ENCODE results near the gene DLGAP1.

DLGAP1 gene

DNA sequence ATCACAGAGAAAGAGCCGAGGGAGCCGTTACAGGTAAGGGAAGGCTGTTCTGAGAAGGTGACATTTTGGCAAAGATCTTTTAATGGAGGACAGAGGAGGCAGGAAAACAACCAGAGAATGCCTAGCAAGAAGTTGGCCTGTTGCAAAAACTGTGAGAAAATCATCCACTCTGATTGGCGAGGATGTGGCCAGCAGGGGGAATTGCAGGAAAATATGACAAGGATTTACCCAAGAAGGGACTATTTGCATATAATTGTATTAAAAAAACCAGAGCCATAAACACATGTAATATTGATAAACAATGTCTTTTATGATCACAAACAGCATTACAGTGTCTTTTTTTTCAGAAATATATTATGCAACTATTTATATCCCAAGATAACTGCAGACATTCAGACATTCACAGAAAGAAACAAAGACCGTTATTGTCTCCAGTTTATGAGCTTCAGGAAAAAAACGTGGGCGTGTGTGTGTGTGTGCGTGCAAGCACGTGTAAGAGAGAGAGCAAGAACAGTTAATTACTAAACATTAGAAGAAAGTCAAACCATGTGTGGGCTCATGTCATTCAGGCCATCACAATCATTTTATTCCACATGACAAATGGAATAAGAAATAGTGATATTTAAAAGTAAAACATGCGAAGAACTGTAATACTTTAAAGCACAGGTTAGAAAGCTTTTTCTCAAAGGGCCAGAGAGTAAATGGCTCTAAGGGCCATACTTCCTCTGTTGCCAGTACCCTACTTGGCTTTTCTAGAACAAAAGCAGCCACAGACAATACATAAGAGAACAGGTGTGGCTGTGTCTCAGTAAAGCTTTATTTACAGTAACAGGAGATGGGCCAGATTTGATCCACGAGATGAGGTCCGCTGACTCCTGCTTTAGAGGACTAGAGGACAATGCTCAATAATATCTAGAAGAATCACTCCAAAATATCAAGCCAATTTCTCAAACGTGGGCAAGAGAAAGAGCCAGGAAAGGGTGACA, 324.1 kb downstream of the DLGAP1 start:
- TF ChIP-seq, protein P1, sequence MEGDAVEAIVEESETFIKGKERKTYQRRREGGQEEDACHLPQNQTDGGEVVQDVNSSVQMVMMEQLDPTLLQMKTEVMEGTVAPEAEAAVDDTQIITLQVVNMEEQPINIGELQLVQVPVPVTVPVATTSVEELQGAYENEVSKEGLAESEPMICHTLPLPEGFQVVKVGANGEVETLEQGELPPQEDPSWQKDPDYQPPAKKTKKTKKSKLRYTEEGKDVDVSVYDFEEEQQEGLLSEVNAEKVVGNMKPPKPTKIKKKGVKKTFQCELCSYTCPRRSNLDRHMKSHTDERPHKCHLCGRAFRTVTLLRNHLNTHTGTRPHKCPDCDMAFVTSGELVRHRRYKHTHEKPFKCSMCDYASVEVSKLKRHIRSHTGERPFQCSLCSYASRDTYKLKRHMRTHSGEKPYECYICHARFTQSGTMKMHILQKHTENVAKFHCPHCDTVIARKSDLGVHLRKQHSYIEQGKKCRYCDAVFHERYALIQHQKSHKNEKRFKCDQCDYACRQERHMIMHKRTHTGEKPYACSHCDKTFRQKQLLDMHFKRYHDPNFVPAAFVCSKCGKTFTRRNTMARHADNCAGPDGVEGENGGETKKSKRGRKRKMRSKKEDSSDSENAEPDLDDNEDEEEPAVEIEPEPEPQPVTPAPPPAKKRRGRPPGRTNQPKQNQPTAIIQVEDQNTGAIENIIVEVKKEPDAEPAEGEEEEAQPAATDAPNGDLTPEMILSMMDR (IDR thresholded peaks at IDR 0.05; ENCODE audit: insufficient read depth, low read length, poor library complexity, severe bottlenecking), result no peak
- DNase-seq (ENCODE audit: extremely low read depth, insufficient read length), result no peak
- H3K36me3 ChIP-seq (ENCODE audit: control insufficient read depth, insufficient read depth, low read length), result no peaks in the 10 kb centered on the region
- H3K27me3 ChIP-seq (replicated peaks; ENCODE audit: control insufficient read depth, insufficient read depth, low read length), result no peaks in the 10 kb centered on the region
- no peak overlapping the region for H3K4me3 ChIP-seq (replicated peaks; ENCODE audit: low read depth, low read length)

DNA sequence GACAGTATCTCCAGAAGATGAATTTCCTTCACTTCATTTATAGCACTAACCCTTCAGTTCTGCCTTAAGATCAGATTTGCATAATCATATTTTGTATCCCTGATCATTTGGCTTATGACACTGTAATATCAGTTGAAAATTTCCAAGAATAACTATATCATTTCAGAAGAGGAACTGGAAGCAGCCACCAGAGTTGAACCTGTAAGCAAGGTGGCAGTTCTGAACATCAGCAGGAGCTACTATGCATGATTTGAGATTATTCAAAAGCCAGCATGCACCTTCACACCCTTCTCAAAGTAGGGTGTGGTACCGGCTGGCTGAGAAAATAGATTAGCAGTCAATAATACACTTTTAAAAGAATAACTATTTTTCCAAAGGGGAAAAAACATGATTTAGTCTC, 328.2 kb downstream of the DLGAP1 start:
- H3K27me3 ChIP-seq (replicated peaks; ENCODE audit: control insufficient read depth, insufficient read depth, low read length), result no peaks in the 10 kb centered on the region

DNA sequence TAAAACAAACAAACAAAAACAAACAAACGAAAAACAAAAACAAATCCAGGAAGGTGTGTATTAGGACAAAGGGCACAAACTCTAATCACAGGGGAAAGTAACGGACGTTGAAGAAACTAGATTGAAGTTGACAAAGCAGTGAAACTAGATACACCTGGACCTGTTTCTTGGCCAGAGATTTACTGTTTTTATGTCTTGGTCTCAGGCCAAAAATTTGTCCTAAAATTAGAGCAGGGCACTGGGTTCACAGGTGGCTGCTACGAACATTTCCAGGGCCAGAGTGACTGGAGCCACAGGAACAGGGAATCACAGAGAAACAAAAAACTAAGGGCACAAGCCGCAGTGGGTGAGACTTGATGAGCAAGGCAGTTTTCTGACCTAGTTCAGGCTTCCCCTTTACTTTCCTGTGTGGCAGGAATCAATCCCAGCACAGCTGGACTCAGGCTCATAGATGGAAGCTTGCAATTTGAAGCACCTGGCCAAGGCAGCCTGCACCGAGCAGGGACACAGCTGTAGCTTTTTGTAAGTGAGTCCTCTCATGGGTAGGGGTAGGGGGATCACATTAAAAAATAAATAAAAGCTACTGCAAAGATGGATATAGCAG, 329.4 kb downstream of the DLGAP1 start:
- Histone ChIP-seq H3K36me3 (ENCODE audit: control insufficient read depth, insufficient read depth, low read length) (no peaks in the 10 kb centered on the region), H3K27me3 (replicated peaks; ENCODE audit: control insufficient read depth, insufficient read depth, low read length) (no peaks in the 10 kb centered on the region), H3K4me3 (replicated peaks; ENCODE audit: low read depth, low read length) (no peak overlapping the region)
- TF ChIP-seq, protein P1 (IDR thresholded peaks at IDR 0.05; ENCODE audit: insufficient read depth, low read length, poor library complexity, severe bottlenecking), result no peak
- DNase-seq (ENCODE audit: extremely low read depth, insufficient read length), result no peak

More for the DNA sequence above, 328.2 kb downstream of the DLGAP1 start:
- DNase-seq (ENCODE audit: extremely low read depth, insufficient read length), result no peak
- Histone ChIP-seq H3K36me3 (ENCODE audit: control insufficient read depth, insufficient read depth, low read length) (no peaks in the 10 kb centered on the region), H3K4me3 (replicated peaks; ENCODE audit: low read depth, low read length) (no peak overlapping the region)
- TF ChIP-seq, protein P1 (IDR thresholded peaks at IDR 0.05; ENCODE audit: insufficient read depth, low read length, poor library complexity, severe bottlenecking), result no peak

DNA sequence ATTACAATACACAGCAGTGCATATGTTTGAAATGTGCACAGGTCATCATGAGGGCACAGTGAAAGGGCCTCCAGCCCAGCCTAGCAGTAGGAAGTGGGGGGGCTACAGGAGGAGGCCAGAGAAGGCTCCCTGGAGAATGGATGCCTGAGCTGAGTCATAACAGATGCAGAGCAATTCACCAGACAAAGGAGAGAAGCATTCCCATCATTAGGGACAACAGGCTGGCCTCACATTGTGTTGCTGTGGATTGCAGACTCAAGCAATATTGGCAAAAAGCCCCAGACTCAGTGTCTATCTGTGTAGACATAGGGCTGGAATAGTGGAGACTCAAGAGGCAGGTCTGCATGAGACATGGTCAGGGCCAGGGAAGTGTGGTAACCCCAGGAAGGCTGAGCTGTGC, 329.9 kb downstream of the DLGAP1 start:
- DNase-seq (ENCODE audit: extremely low read depth, insufficient read length), result no peak

DNA sequence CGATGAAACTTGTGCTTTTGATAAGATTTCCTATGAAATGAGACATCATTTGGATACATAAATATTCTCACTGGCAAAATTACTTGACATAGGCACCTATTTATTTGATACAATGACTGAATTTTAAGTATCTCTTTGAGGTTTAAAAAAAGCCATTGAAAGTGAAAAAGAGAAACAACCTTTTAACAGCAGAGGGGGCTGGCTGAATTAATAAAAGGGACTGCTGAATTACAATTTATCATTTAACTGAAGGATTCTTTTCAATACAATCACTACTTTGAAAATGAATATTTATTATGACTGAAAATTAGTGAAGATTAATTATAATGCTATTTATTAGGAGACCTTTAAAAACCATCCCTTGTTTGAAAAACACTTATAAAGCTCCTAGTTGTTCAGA, 335.3 kb downstream of the DLGAP1 start:
- H3K36me3 ChIP-seq (ENCODE audit: control insufficient read depth, insufficient read depth, low read length), result no peaks in the 10 kb centered on the region
- TF ChIP-seq, protein P1 (IDR thresholded peaks at IDR 0.05; ENCODE audit: insufficient read depth, low read length, poor library complexity, severe bottlenecking), result peak; percentile 9
- DNase-seq (ENCODE audit: extremely low read depth, insufficient read length), result no peak
- H3K4me3 ChIP-seq (replicated peaks; ENCODE audit: low read depth, low read length), result no peak overlapping the region
- no peaks in the 10 kb centered on the region for H3K27me3 ChIP-seq (replicated peaks; ENCODE audit: control insufficient read depth, insufficient read depth, low read length)

More for the DNA sequence above, 329.9 kb downstream of the DLGAP1 start:
- TF ChIP-seq, protein P1 (IDR thresholded peaks at IDR 0.05; ENCODE audit: insufficient read depth, low read length, poor library complexity, severe bottlenecking), result no peak
- H3K4me3 ChIP-seq (replicated peaks; ENCODE audit: low read depth, low read length), result no peak overlapping the region
- H3K36me3 ChIP-seq (ENCODE audit: control insufficient read depth, insufficient read depth, low read length), result no peaks in the 10 kb centered on the region
- no peaks in the 10 kb centered on the region for H3K27me3 ChIP-seq (replicated peaks; ENCODE audit: control insufficient read depth, insufficient read depth, low read length)

Measured in GM06990 (cell line).